RWPE2 (cell line): ENCODE measurements around the gene DMBT1.

Experiments used
- ATAC-seq: fragments of 200-7000 bp; cut with Tn5 transposase; 3 replicates; pipeline ENCODE4 v1.9.1; 2021; ENCODE audit warnings: low read depth
- DNase-seq: peaks from one replicate; pipeline ENCODE4 v3.0.0-alpha.2; 2020; ENCODE audit warnings: low spot score
- H3K27ac ChIP-seq: fragments of 450-650 bp; 2 replicates; pipeline ENCODE4 v1.5.1; 2017; ENCODE audit warnings: mild to moderate bottlenecking; ENCODE audit not compliant: poor library complexity, severe bottlenecking
- H3K27me3 ChIP-seq: fragments of 250-450 bp; sonication (Bioruptor Pico); 2 replicates; pipeline ENCODE4 v1.5.1; 2021; ENCODE audit warnings: mild to moderate bottlenecking, moderate library complexity; ENCODE audit not compliant: insufficient read depth, poor library complexity, severe bottlenecking
- H3K36me3 ChIP-seq: fragments of 250-450 bp; sonication (Bioruptor Pico); 2 replicates; pipeline ENCODE4 v1.5.1; 2020; ENCODE audit warnings: low read depth, mild to moderate bottlenecking, moderate library complexity
- H3K4me1 ChIP-seq: fragments of 250-450 bp; sonication (Bioruptor Pico); 2 replicates; pipeline ENCODE4 v1.5.1; 2021; ENCODE audit warnings: mild to moderate bottlenecking, moderate library complexity; ENCODE audit not compliant: insufficient read depth, poor library complexity, severe bottlenecking
- H3K4me3 ChIP-seq: fragments of 250-450 bp; sonication (Bioruptor Pico); 2 replicates; pipeline ENCODE4 v1.5.1; 2021; ENCODE audit warnings: mild to moderate bottlenecking, moderate library complexity; ENCODE audit not compliant: severe bottlenecking
- H3K9me3 ChIP-seq: fragments of 250-450 bp; sonication (Bioruptor Pico); 2 replicates; pipeline ENCODE4 v1.5.1; 2021; ENCODE audit warnings: mild to moderate bottlenecking, moderate library complexity; ENCODE audit not compliant: severe bottlenecking
- TF ChIP-seq, protein P1 (sequence below): fragments of 450-650 bp; IDR thresholded peaks from one replicate; pipeline ENCODE4 v1.5.1; 2017; ENCODE audit warnings: mild to moderate bottlenecking, moderate library complexity; ENCODE audit not compliant: poor library complexity, severe bottlenecking

DMBT1 gene

DNA sequence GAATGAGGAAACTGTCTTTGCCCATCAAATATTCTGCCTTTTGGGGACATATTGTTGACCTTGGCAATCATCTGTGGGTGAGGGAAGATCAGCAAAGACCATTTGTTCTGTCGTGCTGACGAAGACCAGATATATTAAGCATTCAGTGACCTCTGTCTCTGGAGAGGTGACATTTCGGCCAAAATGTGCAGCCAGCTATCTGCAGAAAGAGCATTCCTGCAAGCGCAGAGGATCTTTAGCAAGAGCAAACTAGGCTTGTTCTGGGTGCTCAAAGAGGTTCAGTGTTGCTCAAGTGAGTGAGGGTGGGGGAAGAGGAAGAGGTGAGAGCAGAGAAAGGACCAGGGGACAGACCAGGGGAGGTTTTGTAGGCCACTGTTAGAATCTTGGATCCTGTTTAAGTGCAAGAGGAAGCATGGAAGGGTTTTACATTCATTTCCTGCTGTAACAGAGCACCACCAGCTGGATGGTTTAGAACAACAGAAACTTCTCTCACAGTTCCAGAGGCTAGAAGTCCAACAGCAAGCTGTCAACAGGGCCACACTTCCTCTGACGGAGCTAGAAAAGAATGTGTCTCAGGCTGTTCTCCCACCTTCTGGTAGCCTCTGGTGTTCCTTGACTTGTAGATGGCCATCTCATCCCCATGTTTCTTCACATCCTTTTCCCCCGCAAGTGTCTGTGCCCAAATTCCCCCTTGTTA lies 127.9 kb downstream of the DMBT1 start:
- H3K27ac ChIP-seq = no peak overlapping the region
- TF ChIP-seq, protein P1, sequence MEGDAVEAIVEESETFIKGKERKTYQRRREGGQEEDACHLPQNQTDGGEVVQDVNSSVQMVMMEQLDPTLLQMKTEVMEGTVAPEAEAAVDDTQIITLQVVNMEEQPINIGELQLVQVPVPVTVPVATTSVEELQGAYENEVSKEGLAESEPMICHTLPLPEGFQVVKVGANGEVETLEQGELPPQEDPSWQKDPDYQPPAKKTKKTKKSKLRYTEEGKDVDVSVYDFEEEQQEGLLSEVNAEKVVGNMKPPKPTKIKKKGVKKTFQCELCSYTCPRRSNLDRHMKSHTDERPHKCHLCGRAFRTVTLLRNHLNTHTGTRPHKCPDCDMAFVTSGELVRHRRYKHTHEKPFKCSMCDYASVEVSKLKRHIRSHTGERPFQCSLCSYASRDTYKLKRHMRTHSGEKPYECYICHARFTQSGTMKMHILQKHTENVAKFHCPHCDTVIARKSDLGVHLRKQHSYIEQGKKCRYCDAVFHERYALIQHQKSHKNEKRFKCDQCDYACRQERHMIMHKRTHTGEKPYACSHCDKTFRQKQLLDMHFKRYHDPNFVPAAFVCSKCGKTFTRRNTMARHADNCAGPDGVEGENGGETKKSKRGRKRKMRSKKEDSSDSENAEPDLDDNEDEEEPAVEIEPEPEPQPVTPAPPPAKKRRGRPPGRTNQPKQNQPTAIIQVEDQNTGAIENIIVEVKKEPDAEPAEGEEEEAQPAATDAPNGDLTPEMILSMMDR = peak; percentile 13
- H3K36me3 ChIP-seq = no peaks in the 10 kb centered on the region
- ATAC-seq (peak; percentile 71; the same call in 2 of the 3 replicates), DNase-seq (no peak)
- no peaks in the 10 kb centered on the region for H3K4me1 ChIP-seq
- H3K27me3 ChIP-seq = no peaks in the 10 kb centered on the region
- no peak overlapping the region for H3K4me3 ChIP-seq
- no peaks in the 10 kb centered on the region for H3K9me3 ChIP-seq

DNA sequence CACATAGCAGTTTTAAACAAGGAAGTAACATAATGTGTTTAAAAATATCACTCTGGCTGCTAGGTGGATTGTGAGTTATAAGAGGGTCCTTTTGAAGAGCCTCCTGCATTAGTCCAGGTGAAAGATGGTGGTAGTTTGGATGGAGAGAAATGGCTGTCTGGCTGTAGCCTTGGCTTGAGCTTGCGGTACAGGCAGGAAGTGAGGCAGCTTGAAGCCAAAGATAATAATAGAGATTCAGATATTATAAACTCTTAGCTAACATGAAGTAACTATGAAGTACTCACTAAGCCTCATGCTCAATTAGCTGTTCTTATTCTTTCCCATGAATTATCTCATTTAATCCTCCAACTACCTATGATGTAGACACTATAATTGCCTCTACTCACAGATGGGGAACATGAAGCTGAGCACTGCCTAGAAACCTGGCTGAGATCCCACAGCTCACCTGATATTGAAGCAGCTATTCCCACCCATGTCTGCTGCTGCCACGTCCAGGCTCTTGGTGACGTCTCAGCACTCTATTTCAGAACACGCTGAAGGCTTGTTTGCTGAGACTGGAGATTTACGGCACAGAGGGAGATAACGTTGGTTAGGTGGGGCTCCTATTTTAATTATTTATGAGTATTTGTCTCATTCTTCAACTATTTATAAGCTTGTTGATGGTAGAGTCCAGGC lies 128.7 kb downstream of the DMBT1 start:
- TF ChIP-seq, protein P1 = peak; percentile 1
- Histone ChIP-seq H3K36me3 (no peaks in the 10 kb centered on the region), H3K4me1 (no peaks in the 10 kb centered on the region), H3K4me3 (no peak overlapping the region), H3K9me3 (no peaks in the 10 kb centered on the region), H3K27me3 (no peaks in the 10 kb centered on the region), H3K27ac (no peak overlapping the region)
- ATAC-seq = no peak
- DNase-seq = no peak

DNA sequence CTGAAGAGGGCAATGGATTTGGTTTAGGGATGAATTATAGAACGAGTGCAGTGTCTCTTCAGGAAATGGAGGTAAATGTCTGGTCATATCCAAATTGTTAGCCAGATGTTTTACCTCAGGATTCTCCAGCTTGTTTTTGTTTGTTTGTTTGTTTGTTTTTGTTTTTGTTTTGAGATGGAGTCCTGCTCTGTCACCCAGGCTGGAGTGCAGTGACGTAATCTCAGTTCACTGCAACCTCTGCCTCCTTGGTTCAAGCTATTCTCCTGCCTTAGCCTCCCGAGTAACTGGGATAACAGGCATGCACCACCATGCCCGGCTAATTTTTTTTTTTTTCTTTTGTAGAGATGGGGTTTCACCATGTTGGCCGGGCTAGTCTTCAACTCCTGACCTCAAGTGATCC lies 132.2 kb downstream of the DMBT1 start:
- Histone ChIP-seq H3K4me1 (no peaks in the 10 kb centered on the region), H3K4me3 (no peak overlapping the region), H3K36me3 (no peaks in the 10 kb centered on the region), H3K27me3 (no peaks in the 10 kb centered on the region), H3K27ac (no peak overlapping the region), H3K9me3 (no peaks in the 10 kb centered on the region)
- TF ChIP-seq, protein P1 = no peak
- ATAC-seq (no peak), DNase-seq (no peak)
